ENCODE measurements around the gene CBLC.

- TF ChIP-seq CTCF (IDR thresholded peaks at IDR 0.05) (no peak), POLR2A (IDR thresholded peaks at IDR 0.05) (no peak), POLR2AphosphoS5 (IDR thresholded peaks at IDR 0.05) (no peak)
Measured at GRCh38 chr19:44762038-44762437, 15.7 kb upstream of the CBLC start.
